Osteoblast (primary cell): Measurements from ENCODE around the gene KLKB1. TPM values are rescaled to one million over a fixed set of nuclear protein-coding genes. Genes with fewer than 3 reads are reported as not detected.

ENCODE experiments used
- DNase-seq: peaks from one replicate; pipeline ENCODE4 v3.0.0; 2011; ENCODE audit warnings: low spot score, mixed read lengths; ENCODE audit not compliant: insufficient read length; ENCODE audit errors: missing footprints
- H2AFZ ChIP-seq: 2 replicates; pipeline ENCODE4 v1.6.0; 2011; ENCODE audit warnings: mild to moderate bottlenecking, low read length
- H3K27ac ChIP-seq: 2 replicates; pipeline ENCODE4 v1.5.1; 2011; ENCODE audit warnings: mild to moderate bottlenecking, low read depth, low read length, moderate library complexity
- H3K27me3 ChIP-seq: 2 replicates; pipeline ENCODE4 v1.6.0; 2012; ENCODE audit warnings: mild to moderate bottlenecking, control low read depth, inconsistent platforms, low read length, moderate library complexity; ENCODE audit not compliant: insufficient read depth
- H3K36me3 ChIP-seq: 2 replicates; pipeline ENCODE4 v1.5.1; 2011; ENCODE audit warnings: mild to moderate bottlenecking, low read length, control low read depth, moderate library complexity; ENCODE audit not compliant: insufficient read depth
- H3K4me1 ChIP-seq: 2 replicates; pipeline ENCODE4 v1.5.1; 2011; ENCODE audit warnings: mild to moderate bottlenecking, low read length, control low read depth, moderate library complexity; ENCODE audit not compliant: insufficient read depth
- H3K4me2 ChIP-seq: 2 replicates; pipeline ENCODE4 v1.6.0; 2011; ENCODE audit warnings: mild to moderate bottlenecking, low read length; ENCODE audit not compliant: insufficient read depth
- H3K4me3 ChIP-seq: fragments of 200-600 bp; sonication (generic); 3 replicates; pipeline ENCODE4 v1.5.1; 2012; ENCODE audit warnings: mild to moderate bottlenecking, low read length, inconsistent platforms; ENCODE audit not compliant: insufficient read depth
- H3K79me2 ChIP-seq: 2 replicates; pipeline ENCODE4 v1.6.0; 2012; ENCODE audit warnings: mild to moderate bottlenecking, low read length, control low read depth, inconsistent platforms; ENCODE audit not compliant: insufficient read depth
- H3K9me3 ChIP-seq: 2 replicates; pipeline ENCODE4 v1.5.1; 2011; ENCODE audit warnings: low read depth, low read length, control low read depth
- H4K20me1 ChIP-seq: 2 replicates; pipeline ENCODE4 v1.6.0; 2012; ENCODE audit warnings: mild to moderate bottlenecking, low read length, control low read depth; ENCODE audit not compliant: insufficient read depth
- total RNA-seq: library from RNA; depleted of rRNA; stranded (reverse); fragments of >200 nt; gene quantifications from 2 replicates; pipeline ENCODE4 v1.2.3, GENCODE V29; 2012
- TF ChIP-seq, protein P1 (sequence below): IDR thresholded peaks from 2 replicates; pipeline ENCODE4 v1.5.1; 2011; ENCODE audit warnings: mild to moderate bottlenecking, low read depth, low read length, moderate library complexity; ENCODE audit errors: extremely low read depth

KLKB1 gene
- total RNA-seq, 1 donor, result not detected

GRCh38 chr4:186297013-186297645, 69.8 kb downstream of the KLKB1 start:
- Histone ChIP-seq H3K36me3 (no peaks in the 10 kb centered on the region), H3K79me2 (no peaks in the 10 kb centered on the region), H2AFZ (no peak overlapping the region), H3K4me2 (no peak overlapping the region), H3K9me3 (no peaks in the 10 kb centered on the region), H3K27ac (no peak overlapping the region), H3K4me3 (no peak overlapping the region), H3K27me3 (peaks cover 9% of the 10 kb centered on the region), H4K20me1 (no peaks in the 10 kb centered on the region), H3K4me1 (no peaks in the 10 kb centered on the region)
- DNase-seq, result peak; percentile 92
- TF ChIP-seq, protein P1, sequence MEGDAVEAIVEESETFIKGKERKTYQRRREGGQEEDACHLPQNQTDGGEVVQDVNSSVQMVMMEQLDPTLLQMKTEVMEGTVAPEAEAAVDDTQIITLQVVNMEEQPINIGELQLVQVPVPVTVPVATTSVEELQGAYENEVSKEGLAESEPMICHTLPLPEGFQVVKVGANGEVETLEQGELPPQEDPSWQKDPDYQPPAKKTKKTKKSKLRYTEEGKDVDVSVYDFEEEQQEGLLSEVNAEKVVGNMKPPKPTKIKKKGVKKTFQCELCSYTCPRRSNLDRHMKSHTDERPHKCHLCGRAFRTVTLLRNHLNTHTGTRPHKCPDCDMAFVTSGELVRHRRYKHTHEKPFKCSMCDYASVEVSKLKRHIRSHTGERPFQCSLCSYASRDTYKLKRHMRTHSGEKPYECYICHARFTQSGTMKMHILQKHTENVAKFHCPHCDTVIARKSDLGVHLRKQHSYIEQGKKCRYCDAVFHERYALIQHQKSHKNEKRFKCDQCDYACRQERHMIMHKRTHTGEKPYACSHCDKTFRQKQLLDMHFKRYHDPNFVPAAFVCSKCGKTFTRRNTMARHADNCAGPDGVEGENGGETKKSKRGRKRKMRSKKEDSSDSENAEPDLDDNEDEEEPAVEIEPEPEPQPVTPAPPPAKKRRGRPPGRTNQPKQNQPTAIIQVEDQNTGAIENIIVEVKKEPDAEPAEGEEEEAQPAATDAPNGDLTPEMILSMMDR, result peak; percentile 64

- H4K20me1 ChIP-seq, result no peaks in the 10 kb centered on the region
Observed at GRCh38 chr4:186298031-186298647, 70.8 kb downstream of the KLKB1 start.

GRCh38 chr4:186299291-186299690, 72.0 kb downstream of the KLKB1 start:
- TF ChIP-seq, protein P1, result no peak
- Histone ChIP-seq H2AFZ (no peak overlapping the region), H4K20me1 (no peaks in the 10 kb centered on the region), H3K4me2 (no peak overlapping the region), H3K9me3 (no peaks in the 10 kb centered on the region), H3K79me2 (no peaks in the 10 kb centered on the region), H3K4me1 (no peaks in the 10 kb centered on the region), H3K4me3 (no peak overlapping the region), H3K27ac (no peak overlapping the region), H3K27me3 (peaks cover 9% of the 10 kb centered on the region), H3K36me3 (no peaks in the 10 kb centered on the region)
- no peak for DNase-seq

More at GRCh38 chr4:186298031-186298647, 70.8 kb downstream of the KLKB1 start:
- Histone ChIP-seq H2AFZ (no peak overlapping the region), H3K27ac (no peak overlapping the region), H3K9me3 (no peaks in the 10 kb centered on the region), H3K4me1 (no peaks in the 10 kb centered on the region), H3K4me2 (peak overlapping the region; percentile 26), H3K36me3 (no peaks in the 10 kb centered on the region), H3K79me2 (no peaks in the 10 kb centered on the region), H3K4me3 (no peak overlapping the region), H3K27me3 (peaks cover 9% of the 10 kb centered on the region)
- no peak for DNase-seq
- TF ChIP-seq, protein P1, result no peak

- no peaks in the 10 kb centered on the region for H4K20me1 ChIP-seq
- peaks cover 10% of the 10 kb centered on the region for H3K27me3 ChIP-seq
- H3K79me2 ChIP-seq, result no peaks in the 10 kb centered on the region
- H3K9me3 ChIP-seq, result no peaks in the 10 kb centered on the region
- no peak for DNase-seq
- H3K4me2 ChIP-seq, result no peak overlapping the region
- TF ChIP-seq, protein P1, result no peak
- no peak overlapping the region for H3K27ac ChIP-seq
- no peaks in the 10 kb centered on the region for H3K4me1 ChIP-seq
- no peaks in the 10 kb centered on the region for H3K36me3 ChIP-seq
- no peak overlapping the region for H2AFZ ChIP-seq
- no peak overlapping the region for H3K4me3 ChIP-seq
Observed at GRCh38 chr4:186300659-186301390, 73.5 kb downstream of the KLKB1 start.
